ENCODE data around the gene CSRP3. TPM values are rescaled to one million over a fixed set of nuclear protein-coding genes. Genes with fewer than 3 reads are reported as not detected.

Gene CSRP3
- total RNA-seq, 2 donors from 2014 or later: not detected

DNA sequence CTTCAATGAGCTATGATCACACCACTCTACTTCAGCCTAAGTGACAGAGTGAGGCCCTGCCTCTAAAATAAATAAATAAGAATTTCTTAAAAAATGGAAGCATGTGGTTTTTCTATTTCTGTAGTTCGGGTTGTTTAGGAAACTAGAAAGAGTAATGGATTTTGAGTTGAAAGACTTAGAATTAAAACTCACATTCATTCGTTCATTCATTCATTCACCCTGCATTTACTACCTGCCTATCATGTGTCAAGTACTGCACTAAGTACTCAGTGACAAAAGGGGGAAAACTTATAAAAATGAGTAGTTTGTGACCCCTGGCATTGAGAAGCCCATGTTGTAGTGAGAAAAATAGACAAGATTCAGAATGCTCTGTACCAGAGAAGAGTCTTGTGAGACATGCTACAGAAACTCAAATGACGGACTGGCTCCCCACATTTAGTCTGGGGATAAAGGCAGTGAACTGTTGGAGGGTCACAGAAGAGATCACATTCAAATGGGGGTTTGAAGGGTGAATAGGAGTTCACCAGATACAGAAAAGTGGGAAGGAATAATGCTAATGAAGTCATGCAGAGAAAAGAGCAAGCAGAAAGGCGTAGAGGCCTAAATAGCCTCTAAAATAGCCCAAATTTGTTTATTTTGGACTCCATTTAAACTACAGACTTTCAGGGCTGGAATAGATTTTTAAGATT, 7.0 kb downstream of the CSRP3 start:
- ATAC-seq (no peak), DNase-seq (no peak)
- intact Hi-C loops (cut with DNase I, micrococcal nuclease): no loop called here

DNA sequence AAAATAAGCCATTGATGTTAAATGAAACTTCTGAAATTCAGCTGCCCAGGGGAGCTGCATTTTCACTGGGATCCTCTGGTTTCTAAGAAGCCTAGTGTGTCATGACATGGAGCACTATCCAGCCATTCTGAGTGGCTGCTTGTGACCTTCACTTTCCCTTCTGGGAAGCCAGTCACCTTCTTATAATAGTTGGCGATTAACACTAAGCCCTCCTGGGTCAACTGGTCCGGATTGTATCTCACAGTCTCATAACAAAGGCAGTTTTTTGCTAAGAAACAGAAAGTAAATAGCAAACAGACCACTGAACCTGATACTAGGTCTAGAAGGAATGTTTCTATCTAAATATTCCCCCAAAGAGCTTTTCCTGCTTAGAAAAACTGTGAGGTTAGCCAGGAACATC, 7.9 kb downstream of the CSRP3 start:
- intact Hi-C loops (cut with DNase I, micrococcal nuclease): no loop called here
- ATAC-seq (no peak), DNase-seq (no peak)

DNA sequence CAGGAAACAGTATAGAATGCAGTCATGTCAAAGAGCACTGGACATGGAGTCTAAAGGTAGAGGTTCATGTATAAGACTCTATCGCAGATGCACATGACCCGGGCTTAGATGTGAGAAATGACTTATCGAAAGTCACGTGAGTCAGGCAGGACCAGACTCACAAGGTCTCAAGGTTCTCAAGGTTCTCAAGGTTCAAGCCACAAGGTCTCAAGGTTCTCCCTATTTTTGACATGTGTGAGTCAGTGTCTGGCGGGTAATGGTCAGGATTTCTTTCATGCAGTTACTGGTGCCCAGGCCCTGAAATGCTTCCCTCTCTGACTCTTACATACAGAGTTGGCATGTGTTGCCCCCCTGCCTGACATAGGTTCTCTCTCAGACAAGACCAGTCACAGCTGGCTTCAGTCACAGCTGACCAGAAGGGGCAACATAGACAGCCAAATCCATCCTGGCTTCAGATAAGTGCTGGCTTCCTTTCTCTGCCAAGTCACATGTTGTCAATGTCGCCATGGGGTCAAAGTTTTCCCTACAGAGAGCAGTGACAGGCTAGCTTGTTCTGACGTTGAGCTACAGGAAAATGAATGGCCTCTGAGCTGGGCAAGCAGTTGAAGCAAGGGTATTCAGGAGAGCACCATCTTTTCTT, 10.1 kb downstream of the CSRP3 start:
- DNase-seq (peak; percentile 20 to 27), ATAC-seq (peak; percentile 87)
- intact Hi-C loops (cut with DNase I, micrococcal nuclease): no loop called here

- DNase-seq (no peak), ATAC-seq (no peak)
- intact Hi-C loops (cut with DNase I, micrococcal nuclease): no loop called here
Measured at GRCh38 chr11:19187833-19188258, 13.9 kb downstream of the CSRP3 start.

DNA sequence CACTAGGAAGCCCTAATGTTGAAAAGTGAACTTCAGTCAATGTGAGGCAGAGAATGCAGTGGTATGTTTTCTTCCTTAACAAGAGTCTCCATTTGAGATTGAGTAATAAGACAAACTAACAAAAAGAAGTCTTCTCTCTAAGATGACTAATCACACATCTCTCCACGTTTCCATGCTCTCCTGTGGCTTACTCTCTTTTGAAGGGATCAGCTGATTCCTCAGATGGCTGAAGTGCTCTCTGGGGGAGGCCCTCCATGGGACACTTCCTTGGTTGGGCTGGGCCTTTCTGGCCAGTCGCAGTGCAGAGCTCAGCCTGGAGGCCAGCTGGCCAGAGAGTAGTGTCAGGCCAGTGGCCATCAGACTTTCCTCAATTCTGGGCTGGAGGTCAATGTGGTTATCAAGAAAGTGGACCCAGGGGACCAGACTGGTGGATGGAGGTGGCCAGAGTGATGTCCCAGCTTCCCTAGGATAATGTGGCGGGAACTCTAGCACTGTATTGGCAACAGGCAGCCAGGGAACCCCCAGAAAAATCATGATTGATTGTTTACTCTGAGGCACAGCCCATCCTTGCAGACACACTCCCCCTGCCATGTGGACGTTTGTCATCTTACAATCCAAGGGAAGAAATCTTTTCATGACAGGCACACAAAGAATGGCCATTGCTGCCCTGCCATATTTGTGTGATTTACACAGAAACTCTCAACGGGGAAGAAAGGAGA, 14.5 kb downstream of the CSRP3 start:
- ATAC-seq: no peak
- intact Hi-C loops (cut with DNase I, micrococcal nuclease): no loop called here
- DNase-seq: no peak

DNA sequence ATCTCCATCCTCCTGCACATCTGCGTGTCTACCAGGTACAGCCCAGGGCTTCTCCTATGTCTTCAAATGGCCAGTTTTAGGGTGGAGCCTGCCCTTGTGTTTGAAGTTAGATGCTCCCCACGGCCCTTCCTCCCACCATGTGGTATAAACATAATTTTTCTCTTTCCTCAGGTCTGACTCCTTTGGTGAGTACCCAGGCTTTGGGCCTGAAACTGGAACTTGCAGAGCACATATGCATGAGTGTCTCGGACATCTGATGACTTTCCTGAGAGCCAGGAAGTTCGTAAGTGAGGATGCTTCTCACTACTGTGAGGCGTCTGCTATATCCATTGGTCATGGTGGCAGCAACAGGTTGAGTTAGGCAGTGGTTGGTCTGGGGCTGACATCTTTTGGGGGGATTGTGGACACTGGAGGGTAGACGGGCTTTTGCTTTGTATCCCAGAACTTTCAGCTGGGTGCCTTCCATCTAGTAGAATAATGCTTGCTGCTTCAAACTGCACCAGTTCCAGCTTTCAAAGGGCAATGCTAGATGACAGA, 16.2 kb downstream of the CSRP3 start:
- intact Hi-C loops (cut with DNase I, micrococcal nuclease): no loop called here
- ATAC-seq (no peak), DNase-seq (no peak)

- ATAC-seq: no peak
- intact Hi-C loops (cut with DNase I, micrococcal nuclease): no loop called here
- DNase-seq: no peak
Measured at GRCh38 chr11:19185036-19185435, 16.7 kb downstream of the CSRP3 start.

GRCh38 chr11:19183646-19184045, 18.1 kb downstream of the CSRP3 start:
- intact Hi-C loops (cut with DNase I, micrococcal nuclease): no loop called here
- DNase-seq (no peak), ATAC-seq (no peak)

DNA sequence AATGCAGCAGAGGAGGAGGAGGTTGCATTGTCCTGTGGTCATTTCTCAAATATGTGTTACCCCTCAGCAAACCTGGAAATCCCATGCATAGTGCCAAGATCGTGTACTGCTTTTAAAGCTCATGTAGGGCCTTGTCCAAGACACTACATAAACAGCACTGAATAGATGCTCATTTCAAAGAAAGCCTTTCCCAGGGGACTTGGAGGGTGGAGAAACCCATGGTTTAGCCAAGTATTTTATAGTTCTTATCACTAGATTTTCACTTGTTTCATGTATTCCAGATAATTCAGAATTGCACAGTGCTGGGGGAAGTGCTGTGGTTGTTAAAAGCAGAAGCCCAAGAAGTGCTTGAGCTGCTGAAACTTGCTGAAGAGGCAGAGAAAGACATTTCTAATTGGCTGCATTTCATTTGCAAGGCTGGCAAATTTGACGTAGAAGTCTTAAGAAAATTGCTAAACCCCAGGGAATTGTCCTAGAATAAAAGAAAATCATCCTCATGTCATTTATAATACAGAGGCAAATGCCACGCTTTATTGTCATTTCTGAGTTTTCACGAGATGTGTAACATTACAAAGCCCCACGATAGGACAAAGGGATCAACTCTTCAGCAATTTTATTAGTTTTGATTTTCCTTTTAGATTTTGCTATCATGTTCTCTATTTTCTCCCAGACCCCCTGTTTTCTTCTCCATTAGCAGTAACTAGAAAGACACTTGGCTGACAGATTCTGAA, 20.1 kb downstream of the CSRP3 start:
- intact Hi-C loops (cut with DNase I, micrococcal nuclease): no loop called here
- no peak for ATAC-seq

GRCh38 chr11:19176629-19177186, 25.1 kb downstream of the CSRP3 start:
- ATAC-seq (no peak), DNase-seq (no peak)
- intact Hi-C loops (cut with DNase I, micrococcal nuclease): no loop called here

More for the DNA sequence above, 20.1 kb downstream of the CSRP3 start:
- no peak for DNase-seq

- intact Hi-C loops (cut with DNase I, micrococcal nuclease): no loop called here
- ATAC-seq (no peak), DNase-seq (no peak)
Measured at GRCh38 chr11:19173964-19174638, 27.7 kb downstream of the CSRP3 start.

DNA sequence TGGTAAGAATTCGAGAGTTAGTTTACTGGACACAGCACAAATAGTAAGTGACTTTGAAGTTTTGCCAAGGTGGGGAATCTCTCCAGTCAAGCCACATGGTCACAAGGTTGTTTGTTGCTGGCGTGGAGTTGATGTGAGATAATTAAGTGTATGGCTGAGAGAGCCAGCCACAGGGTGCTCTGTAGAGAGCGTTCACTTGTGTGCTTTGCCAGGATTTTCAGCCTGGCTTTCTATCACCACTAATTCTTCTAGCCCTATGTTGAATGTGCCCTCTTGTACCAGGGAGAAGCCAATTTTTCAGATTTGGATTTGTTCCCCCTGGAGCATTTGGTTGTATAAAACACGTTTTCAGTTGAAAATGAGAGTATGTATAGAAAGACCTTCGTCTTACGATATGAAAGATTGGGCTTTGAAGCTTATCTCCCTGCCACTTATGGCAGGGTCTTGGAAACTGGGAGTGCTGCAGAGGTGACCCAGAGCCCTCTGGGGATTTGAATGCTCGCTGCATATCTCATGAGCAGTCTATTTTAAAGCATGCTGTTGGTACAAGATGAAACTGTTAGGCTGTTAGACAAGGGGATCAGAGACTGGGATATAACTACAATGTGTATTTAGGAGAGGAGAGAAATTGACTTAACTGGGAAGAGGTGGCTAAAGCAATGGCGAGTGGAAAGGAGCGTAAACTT, 28.6 kb downstream of the CSRP3 start:
- intact Hi-C loops (cut with DNase I, micrococcal nuclease): no loop called here
- no peak for DNase-seq
- ATAC-seq: no peak

GRCh38 chr11:19168090-19168489, 33.7 kb downstream of the CSRP3 start:
- DNase-seq: no peak
- no peak for ATAC-seq
- intact Hi-C loops (cut with DNase I, micrococcal nuclease): no loop called here

- intact Hi-C loops (cut with DNase I, micrococcal nuclease): no loop called here
- ATAC-seq: no peak
- no peak for DNase-seq
Measured at GRCh38 chr11:19164881-19165280, 36.9 kb downstream of the CSRP3 start.

DNA sequence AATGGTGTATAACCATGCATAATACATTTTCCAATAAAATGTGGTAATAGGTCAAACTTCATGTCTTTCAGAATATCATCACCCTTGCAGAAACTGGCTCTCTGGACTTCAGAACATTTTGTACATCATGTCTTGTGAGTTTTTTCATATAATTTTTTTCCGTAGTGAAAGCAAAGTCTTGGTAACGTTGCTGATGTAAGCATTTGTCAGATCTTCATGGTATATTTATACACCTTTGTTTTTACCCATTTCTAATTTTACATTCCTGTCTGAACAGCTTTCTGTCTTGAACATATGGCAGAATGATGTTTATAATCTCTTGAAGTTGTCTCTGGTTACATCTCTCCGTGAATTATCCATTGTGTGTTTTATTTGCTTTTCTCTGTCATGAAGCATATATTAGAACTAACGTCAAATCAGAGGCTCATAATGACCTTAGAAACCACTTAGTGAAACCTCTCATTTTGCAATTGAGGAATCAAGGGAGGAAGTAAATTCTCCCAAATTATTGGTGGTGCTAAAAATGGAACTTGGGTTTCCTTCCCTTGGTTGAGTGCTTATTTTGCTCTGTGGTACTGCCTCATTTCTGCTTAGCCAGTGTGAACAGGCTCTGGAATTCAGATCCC, 37.4 kb downstream of the CSRP3 start:
- DNase-seq (no peak), ATAC-seq (no peak)
- intact Hi-C loops (cut with DNase I, micrococcal nuclease): no loop called here

DNA sequence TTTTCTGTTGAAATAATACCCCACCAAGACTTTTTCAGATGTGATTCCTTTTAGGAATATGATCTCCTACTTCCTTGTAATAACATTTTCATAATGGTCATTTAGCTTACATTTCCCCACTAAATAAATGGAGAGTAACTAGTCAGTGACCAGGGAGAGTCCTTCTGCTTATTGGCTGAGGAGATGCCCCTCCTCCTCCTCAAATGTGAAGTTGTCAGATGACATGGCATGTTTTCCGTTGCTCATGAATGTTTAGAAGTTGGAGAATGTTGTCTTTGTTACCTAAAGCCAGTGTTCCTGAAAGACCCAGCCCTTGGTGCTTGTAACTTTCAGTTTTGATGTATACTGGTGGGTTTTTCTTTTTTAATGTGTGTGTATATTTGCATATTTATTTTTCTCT, 38.2 kb downstream of the CSRP3 start:
- intact Hi-C loops (cut with DNase I, micrococcal nuclease): no loop called here
- DNase-seq (no peak), ATAC-seq (no peak)

- DNase-seq: no peak
- intact Hi-C loops (cut with DNase I, micrococcal nuclease): no loop called here
- ATAC-seq: no peak
Measured at GRCh38 chr11:19162951-19163505, 38.8 kb downstream of the CSRP3 start.
